ENCODE data around the gene IDUA.
A peak's percentile ranks its signal among the peaks of the same experiment; 100 is the strongest.
"Not testable (repeated sequence)": the region's sequence is repeated elsewhere in the genome, so short reads cannot be mapped to it uniquely, and the experiment has no call there.

IDUA gene

GRCh38 chr4:986879-987623, at the start of gene IDUA:
Gene IDUA, plus strand, starts transcription at chr4:987044. Its CDS starts 41 bp downstream, at chr4:987085.
- DNase-seq (ENCODE audit: low read depth) = peak; percentile 44

DNA sequence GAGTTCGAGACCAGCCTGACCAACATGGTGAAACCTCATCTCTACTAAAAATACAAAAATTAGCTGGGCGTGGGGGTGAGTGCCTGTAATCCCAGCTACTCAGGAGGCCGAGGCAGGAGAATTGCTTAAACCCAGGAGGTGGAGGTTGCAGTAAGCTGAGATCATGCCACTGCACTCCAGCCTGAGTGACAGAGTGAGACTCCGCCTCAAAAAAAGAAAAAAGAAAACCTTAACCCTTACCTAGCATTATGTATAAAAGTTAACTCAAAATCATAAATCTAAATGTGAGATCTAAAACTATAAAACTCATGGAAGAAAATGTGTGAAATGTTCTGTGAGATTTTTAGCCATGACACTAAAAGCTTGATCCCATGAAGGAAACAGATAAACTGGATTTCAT, 47.3 kb upstream of the IDUA start:
- DNase-seq (ENCODE audit: low read depth) = not testable (repeated sequence)

DNA sequence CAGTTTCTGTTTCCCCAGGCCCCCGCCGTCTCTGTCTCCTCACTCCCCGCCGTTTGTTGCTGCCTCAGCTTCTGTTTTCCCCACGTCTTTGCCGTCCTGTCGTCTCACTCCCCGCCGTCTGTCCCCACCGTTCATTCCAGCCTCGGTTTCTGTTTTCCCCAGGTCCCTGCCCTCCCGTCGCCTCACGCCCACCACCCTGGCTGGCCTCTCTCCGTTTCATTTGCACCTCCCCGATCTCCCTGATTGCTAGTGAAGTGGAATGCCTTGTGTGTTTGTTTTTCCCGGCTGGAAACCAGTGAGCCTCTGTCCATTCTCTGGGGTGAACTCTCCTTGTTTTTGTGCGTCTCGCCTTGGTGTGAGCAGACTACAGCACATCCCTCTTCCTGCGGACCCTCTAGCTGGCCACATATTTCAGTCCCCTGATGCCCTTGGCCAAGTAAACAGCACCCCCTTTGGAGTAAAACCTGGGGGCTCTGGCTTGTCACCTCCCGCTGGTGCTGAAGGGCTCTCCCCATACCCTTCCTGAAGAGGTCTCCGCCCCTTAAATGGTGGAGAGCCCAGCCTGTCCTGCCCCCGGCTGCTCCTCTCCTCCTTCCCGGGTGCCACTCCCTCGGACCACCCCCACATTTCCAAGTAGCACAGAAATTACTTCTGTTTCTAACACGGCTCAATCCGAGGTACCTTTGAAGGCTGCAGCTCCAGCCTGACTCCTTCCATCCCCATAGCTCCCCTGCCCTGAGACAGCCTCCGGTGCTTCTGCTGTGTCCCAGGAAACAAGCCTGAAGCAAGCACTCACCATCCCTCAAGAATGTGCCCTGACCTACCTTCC, 41.4 kb upstream of the IDUA start:
- no peak for DNase-seq (ENCODE audit: low read depth)

DNA sequence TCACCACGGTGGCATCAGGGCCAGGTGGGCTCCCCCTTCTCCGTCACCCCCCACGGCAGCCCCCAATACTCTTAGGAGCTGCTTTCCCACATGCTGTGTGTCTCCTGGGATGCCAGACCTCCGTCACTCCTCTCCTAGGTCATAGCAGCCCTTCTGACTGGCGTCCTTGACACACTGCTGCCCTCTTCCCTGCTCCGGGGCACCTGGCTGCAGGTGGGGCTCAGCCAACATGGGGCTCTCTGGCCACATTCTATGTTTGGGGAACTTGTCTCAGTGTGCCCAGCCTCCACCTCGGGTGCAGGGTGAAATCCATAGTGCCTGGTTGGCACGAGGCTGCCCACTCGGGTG, 40.8 kb upstream of the IDUA start:
- no peak for DNase-seq (ENCODE audit: low read depth)

GRCh38 chr4:946517-947471, 40.0 kb upstream of the IDUA start:
- DNase-seq (ENCODE audit: low read depth) = no peak

DNA sequence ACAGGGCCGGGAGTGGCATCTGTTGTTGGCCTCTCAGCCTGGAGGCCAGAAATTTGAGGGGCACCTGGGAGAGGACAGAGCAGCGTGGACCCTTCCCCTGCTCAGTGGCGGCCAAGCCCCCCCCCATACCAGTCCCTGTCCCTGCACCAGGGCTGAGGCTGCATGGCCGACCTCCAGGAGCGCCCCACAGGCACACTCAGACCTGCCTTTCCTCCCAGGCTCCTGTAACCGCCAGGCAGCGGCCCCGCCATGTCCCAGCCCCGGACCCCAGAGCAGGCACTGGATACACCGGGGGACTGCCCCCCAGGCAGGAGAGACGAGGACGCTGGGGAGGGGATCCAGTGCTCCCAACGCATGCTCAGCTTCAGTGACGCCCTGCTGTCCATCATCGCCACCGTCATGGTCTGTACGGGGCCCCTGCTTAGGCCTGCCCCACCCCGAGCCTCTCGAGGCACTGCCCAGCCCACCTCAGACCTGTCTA, 39.3 kb upstream of the IDUA start:
- DNase-seq (ENCODE audit: low read depth) = no peak

DNA sequence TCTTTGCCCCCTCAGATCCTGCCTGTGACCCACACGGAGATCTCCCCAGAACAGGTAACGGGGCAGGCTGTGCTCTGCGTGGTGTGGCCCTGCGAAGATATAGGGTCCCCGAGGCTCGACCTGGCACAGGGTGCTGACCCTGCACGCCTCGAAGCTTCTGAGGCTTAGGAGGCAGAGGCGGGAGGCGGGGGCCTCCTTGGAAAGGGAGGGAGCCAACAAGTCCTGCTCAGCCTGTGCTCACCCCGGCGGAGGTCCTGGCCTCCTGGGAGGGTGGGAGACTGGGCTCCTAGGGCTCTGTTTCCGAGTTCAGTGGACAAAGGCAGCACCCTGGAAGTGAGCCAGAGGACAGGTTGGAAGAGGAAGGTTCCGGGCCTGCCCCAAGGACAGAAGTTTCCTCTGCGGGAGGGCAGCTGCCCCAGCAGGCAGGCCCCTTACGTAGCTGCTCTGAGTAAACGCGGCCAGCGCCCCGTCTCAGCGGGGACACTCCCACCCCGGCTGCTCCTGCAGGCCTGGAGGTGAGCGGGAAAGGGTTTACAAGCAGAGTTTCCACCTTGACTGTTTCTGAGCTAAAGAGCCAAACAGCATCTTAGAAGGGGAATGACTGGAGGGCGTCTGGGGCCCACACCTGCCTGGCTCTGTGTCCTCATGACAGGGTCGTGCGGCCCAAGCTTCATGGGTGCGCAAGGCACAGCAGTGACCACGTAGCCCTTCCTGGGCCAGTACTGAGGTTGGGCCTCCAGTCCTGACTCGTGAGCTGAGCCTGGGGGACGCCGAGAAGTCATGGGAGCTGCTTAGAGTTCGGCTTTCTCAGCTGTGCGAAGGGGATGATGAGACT, 38.5 kb upstream of the IDUA start:
- no peak for DNase-seq (ENCODE audit: low read depth)

GRCh38 chr4:948936-949300, 37.9 kb upstream of the IDUA start:
- no peak for DNase-seq (ENCODE audit: low read depth)

GRCh38 chr4:949656-950055, 37.2 kb upstream of the IDUA start:
- DNase-seq (ENCODE audit: low read depth) = no peak

DNA sequence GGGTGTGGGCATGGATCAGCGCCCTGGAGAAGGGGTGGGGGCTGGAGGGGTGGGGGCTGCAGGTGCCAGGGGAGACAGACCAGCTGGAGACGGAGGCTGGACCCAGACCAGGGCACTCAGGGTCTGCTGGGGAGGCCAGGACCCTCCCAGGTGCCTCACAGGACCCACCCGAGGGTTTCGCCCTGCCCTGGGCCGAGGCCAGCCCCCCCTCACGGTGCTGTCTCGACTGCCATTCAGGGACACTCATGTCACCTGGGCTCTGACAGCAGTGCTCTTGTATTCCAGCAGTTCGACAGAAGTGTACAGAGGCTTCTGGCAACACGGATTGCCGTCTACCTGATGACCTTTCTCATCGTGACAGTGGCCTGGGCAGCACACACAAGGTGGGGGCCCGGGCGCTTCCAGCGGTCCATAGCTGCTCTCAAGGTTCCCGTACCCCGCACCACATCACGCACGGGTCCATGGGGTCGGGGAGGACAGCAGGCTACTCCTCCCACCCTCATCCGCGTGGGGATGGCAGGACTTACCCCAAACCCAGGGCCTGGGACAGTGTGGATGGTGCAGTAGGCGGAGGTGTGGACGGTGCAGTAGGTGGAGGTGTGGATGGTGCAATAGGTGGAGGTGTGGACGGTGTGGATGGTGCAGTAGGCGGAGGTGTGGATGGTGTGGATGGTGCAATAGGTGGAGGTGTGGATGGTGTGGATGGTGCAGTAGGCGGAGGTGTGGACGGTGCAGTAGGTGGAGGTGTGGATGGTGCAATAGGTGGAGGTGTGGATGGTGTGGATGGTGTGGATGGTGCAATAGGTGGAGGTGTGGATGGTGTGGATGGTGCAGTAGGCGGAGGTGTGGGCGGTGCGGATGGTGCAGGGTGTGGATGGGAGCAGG, 36.5 kb upstream of the IDUA start:
- DNase-seq (ENCODE audit: low read depth) = no peak

- DNase-seq (ENCODE audit: low read depth) = no peak
Observed at GRCh38 chr4:951186-951585, 35.7 kb upstream of the IDUA start.

- no peak for DNase-seq (ENCODE audit: low read depth)
Observed at GRCh38 chr4:951594-952468, 35.0 kb upstream of the IDUA start.

DNA sequence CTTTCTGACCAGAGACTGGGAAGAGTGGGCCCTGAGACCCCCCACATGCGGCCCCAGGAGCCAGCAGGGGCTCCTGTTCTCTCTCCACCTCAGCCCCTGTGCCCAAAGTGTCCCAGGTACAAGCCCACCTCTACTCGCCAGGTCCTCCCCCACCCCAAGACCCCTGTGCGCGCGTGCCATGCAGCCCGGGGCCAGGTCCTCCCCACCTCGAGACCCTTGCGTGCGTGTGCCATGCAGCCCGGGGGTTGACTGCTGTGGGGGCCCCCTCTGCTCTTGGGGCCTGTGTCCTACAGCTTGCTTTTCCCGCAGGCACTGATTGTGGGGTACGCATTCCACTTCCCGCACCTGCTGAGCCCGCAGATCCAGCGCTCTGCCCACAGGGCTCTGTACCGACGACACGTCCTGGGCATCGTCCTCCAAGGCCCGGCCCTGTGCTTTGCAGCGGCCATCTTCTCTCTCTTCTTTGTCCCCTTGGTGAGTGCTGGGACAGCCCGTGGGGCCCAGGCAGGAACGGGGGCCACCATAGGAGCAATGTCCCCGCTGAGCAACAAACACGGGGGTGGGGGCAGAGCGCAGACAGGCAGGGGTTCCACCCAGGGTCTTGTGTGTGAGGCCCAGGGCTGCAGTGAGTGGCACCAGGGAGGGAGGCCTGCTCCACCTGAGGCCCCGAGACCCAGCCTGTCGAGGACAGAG, 33.8 kb upstream of the IDUA start:
- DNase-seq (ENCODE audit: low read depth) = no peak

GRCh38 chr4:953574-953915, 33.3 kb upstream of the IDUA start:
- no peak for DNase-seq (ENCODE audit: low read depth)

GRCh38 chr4:954211-955020, 32.4 kb upstream of the IDUA start:
- DNase-seq (ENCODE audit: low read depth) = no peak

GRCh38 chr4:955161-955921, 31.5 kb upstream of the IDUA start:
- DNase-seq (ENCODE audit: low read depth) = no peak

GRCh38 chr4:955931-956381, 30.9 kb upstream of the IDUA start:
- DNase-seq (ENCODE audit: low read depth) = no peak

All from fibroblast of gingiva (primary cell).